T-helper 17 cell (primary cell): Measurements from ENCODE around the gene PLCB4. TPM values are rescaled to one million over a fixed set of nuclear protein-coding genes. Genes with fewer than 3 reads are reported as not detected.

Source experiments
- ATAC-seq: fragments of 150-1000 bp; cut with Tn5 transposase; 2 replicates; pipeline ENCODE4 v1.10.0; 2021; ENCODE audit warnings: mild to moderate bottlenecking, moderate library complexity
- DNase-seq, 3 donors: peaks; one replicate each; pipeline versions ENCODE4 v3.0.0 to v3.0.0-alpha.2; 2020 to 2021
- H3K9me3 ChIP-seq: one replicate; pipeline ENCODE4 v1.7.0; 2013; ENCODE audit warnings: low read length, mild to moderate bottlenecking; ENCODE audit not compliant: control insufficient read depth, poor library complexity, severe bottlenecking
- H3K27ac Mint-ChIP-seq: one replicate; pipeline ENCODE4 v1.8.0; 2022; ENCODE audit warnings: mild to moderate bottlenecking, moderate library complexity, mixed read lengths
- H3K27me3 Mint-ChIP-seq: one replicate; pipeline ENCODE4 v1.8.0; 2022; ENCODE audit warnings: mixed read lengths
- H3K36me3 Mint-ChIP-seq: one replicate; pipeline ENCODE4 v1.8.0; 2022; ENCODE audit warnings: low read depth, mixed read lengths
- H3K4me1 Mint-ChIP-seq: one replicate; pipeline ENCODE4 v1.8.0; 2022; ENCODE audit warnings: mild to moderate bottlenecking, mixed read lengths
- H3K4me3 Mint-ChIP-seq: one replicate; pipeline ENCODE4 v1.8.0; 2022; ENCODE audit warnings: mild to moderate bottlenecking, moderate library complexity, mixed read lengths
- total RNA-seq, 4 donors: library from RNA in 2 of 4; stranded (reverse) in 2 of 4; gene quantifications; one replicate each; pipeline ENCODE4 v1.2.3 and lab custom pipeline; 2022 to 2026

PLCB4 gene
- total RNA-seq, 2 donors from 2014 or later: 0.52 TPM; not detected in 1

DNA sequence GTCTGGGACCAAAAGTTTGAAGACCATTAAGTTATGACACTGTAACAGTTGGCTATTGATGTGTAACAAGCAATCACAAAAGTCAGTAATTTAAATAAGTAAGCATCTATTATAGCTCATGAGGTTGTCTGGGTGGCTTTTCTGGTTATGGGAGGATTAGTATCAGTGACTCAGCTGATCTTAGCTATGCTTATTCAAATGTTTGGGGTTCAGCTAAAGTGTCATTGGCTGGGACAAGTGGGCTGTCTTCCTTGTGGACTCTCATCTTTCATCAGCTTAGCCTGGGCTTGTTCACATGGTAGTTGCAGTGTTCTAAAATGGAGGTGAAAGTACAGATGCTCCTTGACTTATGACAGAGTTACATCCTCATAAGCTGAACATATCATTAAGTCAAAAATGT is 370.9 kb downstream of the PLCB4 start:
- Mint-ChIP-seq H3K27me3 (no peaks in the 10 kb centered on the region), H3K4me1 (no peaks in the 10 kb centered on the region), H3K4me3 (no peak overlapping the region), H3K27ac (no peak overlapping the region), H3K36me3 (no peaks in the 10 kb centered on the region)
- no peaks in the 10 kb centered on the region for H3K9me3 ChIP-seq
- no peak for ATAC-seq
- no peak for DNase-seq

DNA sequence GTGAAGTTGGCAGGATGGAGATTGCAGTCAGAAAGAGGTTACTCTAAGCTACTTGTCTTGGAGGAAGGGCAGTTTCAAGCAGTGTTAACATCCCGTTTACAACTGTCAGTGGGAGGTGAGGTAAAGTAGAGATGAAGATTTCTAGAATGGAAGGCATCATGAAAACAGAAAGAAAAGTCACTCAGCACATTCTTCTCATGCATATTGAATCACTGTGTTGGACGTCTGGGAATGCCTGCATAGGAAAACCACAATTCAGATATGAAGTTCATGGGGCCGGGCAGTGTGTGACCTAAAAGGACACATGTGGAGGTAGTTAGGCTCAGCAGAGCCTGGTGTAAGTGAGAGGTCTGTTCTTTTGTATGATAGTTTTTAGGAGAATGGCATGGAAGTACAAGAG is 372.0 kb downstream of the PLCB4 start:
- no peaks in the 10 kb centered on the region for H3K27me3 Mint-ChIP-seq
- no peaks in the 10 kb centered on the region for H3K9me3 ChIP-seq
- H3K4me1 Mint-ChIP-seq: no peaks in the 10 kb centered on the region
- no peaks in the 10 kb centered on the region for H3K36me3 Mint-ChIP-seq
- no peak for DNase-seq
- H3K27ac Mint-ChIP-seq: no peak overlapping the region
- no peak overlapping the region for H3K4me3 Mint-ChIP-seq
- ATAC-seq: no peak

DNA sequence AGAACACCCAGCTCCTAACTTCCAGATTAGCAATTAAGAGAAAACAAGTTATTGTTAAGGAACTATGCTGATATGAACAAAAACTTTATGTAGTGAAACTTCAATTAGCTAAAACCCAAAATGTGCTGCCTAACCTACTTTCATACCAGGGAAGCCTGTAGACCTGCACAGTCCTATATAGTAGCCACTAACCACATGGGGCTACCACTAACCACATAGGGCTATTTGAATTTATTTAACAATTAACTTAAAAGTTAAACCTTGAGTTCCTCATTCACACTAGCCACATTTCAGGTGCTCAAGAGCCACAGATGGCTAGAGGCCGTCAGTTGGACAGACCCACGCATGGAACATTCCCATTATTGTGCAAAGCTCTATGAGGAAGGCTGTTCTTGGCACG is 373.1 kb downstream of the PLCB4 start:
- no peak overlapping the region for H3K4me3 Mint-ChIP-seq
- H3K27me3 Mint-ChIP-seq: no peaks in the 10 kb centered on the region
- no peaks in the 10 kb centered on the region for H3K36me3 Mint-ChIP-seq

DNA sequence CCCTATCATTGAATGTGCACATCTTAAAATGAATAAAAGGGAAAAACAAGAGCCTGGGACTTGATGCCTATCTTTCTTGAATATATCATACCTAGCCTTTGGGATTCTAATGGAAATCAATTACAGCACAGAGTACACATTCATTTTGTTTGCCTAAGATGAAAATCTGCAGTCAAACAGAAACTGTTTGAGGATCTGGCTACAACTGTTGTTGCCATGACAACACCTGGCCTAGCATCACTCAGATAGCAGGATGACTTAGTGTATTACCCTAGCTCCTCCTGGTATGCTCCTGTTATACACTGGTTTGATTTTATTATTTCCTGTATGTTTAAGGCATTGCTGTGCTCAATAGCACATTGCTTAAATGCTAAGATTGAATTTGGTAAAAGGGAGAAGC is 374.0 kb downstream of the PLCB4 start:
- Mint-ChIP-seq H3K36me3 (no peaks in the 10 kb centered on the region), H3K4me3 (no peak overlapping the region), H3K4me1 (no peaks in the 10 kb centered on the region), H3K27me3 (no peaks in the 10 kb centered on the region), H3K27ac (no peak overlapping the region)
- ATAC-seq (no peak), DNase-seq (no peak)
- no peaks in the 10 kb centered on the region for H3K9me3 ChIP-seq

More for the DNA sequence above, 373.1 kb downstream of the PLCB4 start:
- no peaks in the 10 kb centered on the region for H3K9me3 ChIP-seq
- no peak for ATAC-seq
- Mint-ChIP-seq H3K27ac (no peak overlapping the region), H3K4me1 (no peaks in the 10 kb centered on the region)
- DNase-seq: no peak

DNA sequence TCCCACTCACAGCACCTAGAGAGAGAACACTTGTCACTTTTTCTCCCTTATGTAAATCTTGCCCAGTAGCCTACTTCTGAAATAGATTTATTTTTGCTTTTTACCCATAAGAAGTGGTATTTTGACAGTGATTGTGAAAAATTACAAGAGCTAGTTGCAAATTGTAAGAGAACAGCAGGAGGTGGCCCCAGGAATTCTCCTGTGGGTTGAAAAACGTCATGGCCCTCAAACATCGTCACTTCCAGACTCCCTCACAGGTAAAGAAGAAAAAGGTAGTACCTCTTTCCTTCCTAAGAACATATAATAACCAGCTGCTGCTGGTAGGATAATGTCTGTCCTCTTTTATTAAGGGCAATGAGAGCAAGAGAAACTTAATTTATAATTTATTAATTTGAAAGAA is 376.0 kb downstream of the PLCB4 start:
- no peaks in the 10 kb centered on the region for H3K36me3 Mint-ChIP-seq
- no peak overlapping the region for H3K4me3 Mint-ChIP-seq
- H3K9me3 ChIP-seq: no peaks in the 10 kb centered on the region
- no peak overlapping the region for H3K27ac Mint-ChIP-seq
- H3K4me1 Mint-ChIP-seq: no peaks in the 10 kb centered on the region
- DNase-seq (no peak), ATAC-seq (no peak)
- H3K27me3 Mint-ChIP-seq: no peaks in the 10 kb centered on the region

DNA sequence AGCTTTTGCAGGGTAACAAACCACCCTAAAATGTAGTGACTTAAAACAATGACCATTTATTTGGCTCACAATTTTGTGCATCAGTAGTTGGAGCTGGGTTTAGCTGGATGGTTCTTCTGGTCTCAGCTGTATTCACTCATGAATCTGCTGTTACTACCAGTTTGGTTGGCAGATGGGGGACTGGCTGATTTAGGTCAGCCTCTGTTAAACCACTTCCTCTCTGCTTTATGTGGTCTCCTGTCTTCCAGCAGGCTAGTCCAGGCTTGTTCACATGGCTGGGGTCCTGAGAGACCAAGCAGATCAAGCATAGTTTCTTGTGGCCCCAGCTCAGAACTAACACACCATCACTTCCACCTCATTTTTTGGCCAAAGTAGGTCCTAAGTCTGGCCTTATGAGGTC is 378.3 kb downstream of the PLCB4 start:
- Mint-ChIP-seq H3K27me3 (no peaks in the 10 kb centered on the region), H3K36me3 (no peaks in the 10 kb centered on the region), H3K4me1 (no peaks in the 10 kb centered on the region), H3K27ac (no peak overlapping the region), H3K4me3 (no peak overlapping the region)
- ATAC-seq (no peak), DNase-seq (no peak)
- H3K9me3 ChIP-seq: no peaks in the 10 kb centered on the region

DNA sequence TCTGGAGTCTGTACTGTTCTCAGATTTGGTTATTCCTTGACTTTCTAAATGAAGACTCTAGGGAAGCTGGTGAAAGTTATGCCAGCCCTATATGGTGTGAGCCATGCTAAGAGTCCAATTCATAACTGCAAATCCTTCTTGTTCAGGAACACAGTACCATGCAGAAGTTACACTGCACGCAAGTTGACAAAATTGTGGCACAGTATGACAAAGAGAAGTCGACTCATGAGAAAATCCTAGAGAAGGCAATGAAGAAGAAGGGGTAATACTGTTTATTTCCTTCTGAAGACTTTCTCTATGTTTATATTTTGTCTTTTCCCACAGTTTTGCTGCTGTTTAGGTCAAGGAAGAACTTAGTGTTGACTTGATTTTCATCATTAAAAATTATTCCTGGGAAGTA is 384.3 kb downstream of the PLCB4 start:
- no peaks in the 10 kb centered on the region for H3K9me3 ChIP-seq
- DNase-seq (no peak), ATAC-seq (no peak)
- no peaks in the 10 kb centered on the region for H3K4me1 Mint-ChIP-seq
- H3K27me3 Mint-ChIP-seq: no peaks in the 10 kb centered on the region
- no peak overlapping the region for H3K27ac Mint-ChIP-seq
- no peaks in the 10 kb centered on the region for H3K36me3 Mint-ChIP-seq
- H3K4me3 Mint-ChIP-seq: no peak overlapping the region

DNA sequence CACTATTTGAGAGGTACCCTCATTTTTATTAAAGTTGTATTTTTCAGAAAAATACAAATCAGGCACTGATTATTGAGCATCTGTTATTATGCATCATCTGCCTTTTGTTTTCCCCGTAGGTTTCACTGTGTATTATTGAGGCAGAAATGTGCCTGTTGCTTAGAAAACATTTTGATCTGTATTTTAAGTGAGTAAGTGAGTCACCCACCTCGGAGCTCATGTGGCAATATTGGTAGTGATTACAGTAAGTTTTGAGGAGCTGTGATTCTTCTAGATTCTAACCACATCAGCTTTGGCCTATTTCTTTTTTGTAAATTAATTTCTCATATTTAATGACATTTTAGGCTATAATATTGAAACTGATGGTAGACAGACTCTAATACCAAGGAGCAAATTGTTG is 385.9 kb downstream of the PLCB4 start:
- DNase-seq: no peak
- Mint-ChIP-seq H3K4me1 (no peaks in the 10 kb centered on the region), H3K4me3 (no peak overlapping the region), H3K27me3 (no peaks in the 10 kb centered on the region), H3K27ac (no peak overlapping the region), H3K36me3 (no peaks in the 10 kb centered on the region)
- no peak for ATAC-seq
- no peaks in the 10 kb centered on the region for H3K9me3 ChIP-seq

DNA sequence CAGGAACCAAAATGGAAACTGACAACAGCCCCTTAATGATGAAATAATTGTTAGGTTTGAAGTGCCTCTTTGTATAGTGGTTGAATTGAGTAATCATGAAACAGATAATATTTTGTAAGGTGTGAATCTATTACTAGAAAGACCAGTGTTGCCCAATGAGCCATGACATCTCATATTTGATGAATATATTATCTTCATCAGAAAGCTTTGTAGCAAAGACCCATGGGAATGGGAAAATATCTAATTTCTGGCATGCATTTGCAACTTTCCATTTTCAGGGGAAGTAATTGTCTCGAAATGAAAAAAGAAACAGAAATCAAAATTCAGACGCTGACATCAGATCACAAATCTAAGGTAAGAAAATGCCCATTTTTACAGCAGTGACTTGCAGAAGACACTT is 388.2 kb downstream of the PLCB4 start:
- no peaks in the 10 kb centered on the region for H3K27me3 Mint-ChIP-seq
- no peaks in the 10 kb centered on the region for H3K4me1 Mint-ChIP-seq
- no peak for ATAC-seq
- H3K9me3 ChIP-seq: no peaks in the 10 kb centered on the region
- H3K27ac Mint-ChIP-seq: no peak overlapping the region
- H3K4me3 Mint-ChIP-seq: no peak overlapping the region
- DNase-seq: no peak
- no peaks in the 10 kb centered on the region for H3K36me3 Mint-ChIP-seq

DNA sequence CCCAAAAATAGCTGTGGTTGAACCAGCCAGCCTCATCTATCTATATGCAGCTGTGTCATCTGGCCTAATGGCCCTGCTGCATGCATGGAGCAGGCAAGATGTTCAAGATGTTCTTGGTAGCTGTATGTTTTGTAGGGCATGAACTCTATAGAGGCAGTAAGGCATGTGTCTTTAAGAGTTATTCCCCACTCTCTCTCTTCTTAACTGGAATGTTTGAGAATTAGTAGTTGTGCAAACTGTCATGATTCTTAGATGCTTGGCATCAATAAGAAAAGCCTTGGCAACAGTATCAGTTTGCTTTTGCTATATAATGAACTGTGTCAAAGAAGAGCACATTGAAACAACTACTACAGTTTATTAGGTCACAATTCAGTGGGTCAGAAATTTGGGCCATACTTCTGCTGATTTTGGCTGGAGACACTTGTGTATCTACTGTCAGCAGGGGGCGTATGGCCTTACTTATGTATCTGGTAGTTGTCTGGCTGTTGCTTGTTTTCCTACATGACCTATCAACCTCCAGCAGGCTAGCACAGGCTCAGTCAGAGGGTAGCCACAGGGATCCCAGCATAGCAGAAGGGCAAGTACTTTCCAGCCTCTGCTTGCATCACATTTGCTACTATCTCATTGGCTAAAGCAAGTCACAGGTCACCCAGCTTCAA is 389.4 kb downstream of the PLCB4 start:
- no peak for DNase-seq
- no peak overlapping the region for H3K4me3 Mint-ChIP-seq
- no peak overlapping the region for H3K27ac Mint-ChIP-seq
- no peak for ATAC-seq
- H3K9me3 ChIP-seq: no peaks in the 10 kb centered on the region
- no peaks in the 10 kb centered on the region for H3K4me1 Mint-ChIP-seq
- no peaks in the 10 kb centered on the region for H3K36me3 Mint-ChIP-seq
- H3K27me3 Mint-ChIP-seq: no peaks in the 10 kb centered on the region

DNA sequence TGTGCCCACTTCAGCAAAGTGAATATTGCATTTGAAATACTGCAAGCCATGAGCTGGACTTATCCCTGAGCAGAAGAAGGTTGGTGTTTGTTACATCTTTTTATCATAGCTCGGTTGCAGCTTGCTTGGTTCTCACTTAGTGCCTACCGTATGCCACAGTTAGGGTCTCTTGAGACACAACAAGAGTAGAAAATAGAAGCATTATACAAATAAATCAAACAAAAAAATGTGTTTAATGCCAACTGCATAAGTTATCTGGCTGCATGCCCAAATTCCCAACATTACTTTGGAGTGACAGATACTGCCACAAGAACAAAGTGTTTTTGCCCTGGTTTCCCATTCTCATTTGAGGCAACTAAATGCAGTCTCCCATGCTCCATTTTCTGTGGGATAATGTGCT is 391.6 kb downstream of the PLCB4 start:
- ATAC-seq (no peak), DNase-seq (no peak)
- Mint-ChIP-seq H3K4me3 (no peak overlapping the region), H3K27ac (no peak overlapping the region), H3K27me3 (no peaks in the 10 kb centered on the region), H3K4me1 (no peaks in the 10 kb centered on the region), H3K36me3 (no peaks in the 10 kb centered on the region)
- no peaks in the 10 kb centered on the region for H3K9me3 ChIP-seq

DNA sequence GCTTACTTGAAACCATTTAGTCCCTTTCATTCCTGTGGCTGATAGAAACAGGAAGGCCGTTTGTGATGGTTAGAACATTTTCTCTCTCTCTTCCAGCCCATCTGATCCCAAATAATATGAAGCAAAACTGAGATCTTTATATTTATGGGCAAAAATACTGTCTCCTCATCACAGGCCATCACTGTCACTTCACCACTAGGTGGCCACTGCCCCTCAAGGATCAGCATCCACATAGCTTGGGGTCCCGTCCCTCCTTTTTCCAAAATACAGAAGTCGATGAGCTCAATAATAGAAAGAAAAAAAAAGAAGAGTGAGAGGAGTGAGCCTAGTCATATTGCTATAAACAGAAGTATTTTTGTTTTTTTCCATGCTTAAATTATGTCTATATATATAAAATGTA is 399.1 kb downstream of the PLCB4 start:
- no peaks in the 10 kb centered on the region for H3K9me3 ChIP-seq
- DNase-seq (no peak), ATAC-seq (no peak)
- no peak overlapping the region for H3K27ac Mint-ChIP-seq
- H3K4me3 Mint-ChIP-seq: no peak overlapping the region
- no peaks in the 10 kb centered on the region for H3K4me1 Mint-ChIP-seq
- H3K36me3 Mint-ChIP-seq: no peaks in the 10 kb centered on the region
- H3K27me3 Mint-ChIP-seq: no peaks in the 10 kb centered on the region

DNA sequence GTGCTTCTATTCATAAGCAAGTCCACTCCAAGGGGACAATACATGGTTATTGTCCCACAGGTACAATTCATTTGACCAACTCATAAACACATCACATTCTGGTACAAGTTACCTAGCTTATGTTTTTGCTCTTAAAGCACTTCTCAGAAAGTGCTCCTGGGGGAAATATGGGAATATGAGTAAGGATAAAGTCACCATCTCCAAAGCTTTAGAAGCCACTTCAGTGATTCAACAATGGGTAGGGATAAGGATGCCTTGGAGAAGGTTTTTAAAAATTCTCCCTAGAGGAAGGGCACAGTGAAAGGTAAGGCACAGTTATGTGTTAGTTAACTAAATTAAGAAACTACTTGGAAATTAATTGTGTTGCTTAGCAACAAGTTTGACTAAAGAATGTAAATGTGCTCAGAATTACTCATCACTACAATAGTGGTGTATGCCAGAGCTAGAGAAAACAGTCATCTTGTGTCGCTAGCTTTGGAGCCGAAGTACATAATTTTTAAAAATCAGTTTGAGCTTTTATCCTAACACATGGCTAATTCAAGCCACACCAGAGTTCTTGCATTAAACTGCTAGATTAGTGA is 406.0 kb downstream of the PLCB4 start:
- Mint-ChIP-seq H3K27me3 (no peaks in the 10 kb centered on the region), H3K4me3 (no peak overlapping the region), H3K27ac (no peak overlapping the region), H3K4me1 (no peaks in the 10 kb centered on the region), H3K36me3 (no peaks in the 10 kb centered on the region)
- DNase-seq: no peak
- H3K9me3 ChIP-seq: no peaks in the 10 kb centered on the region
- no peak for ATAC-seq

DNA sequence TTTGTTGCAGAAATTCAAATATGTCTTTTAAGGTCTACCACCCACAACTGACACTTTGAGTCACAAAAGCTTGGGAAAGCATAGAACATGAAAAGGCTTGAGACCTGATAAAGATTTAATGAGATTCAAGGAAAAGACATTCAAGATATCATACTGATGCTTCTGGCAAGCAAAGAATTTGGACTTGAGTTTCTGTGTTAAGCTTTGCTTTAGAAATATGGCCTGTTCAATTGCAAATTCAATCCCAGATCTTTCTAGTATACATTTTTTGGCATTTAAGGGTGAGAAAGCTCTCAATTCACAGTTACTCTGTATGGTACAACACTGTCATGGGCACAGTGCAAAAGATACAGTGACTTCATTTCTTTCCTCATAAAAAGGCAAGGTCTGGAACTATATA is 406.6 kb downstream of the PLCB4 start:
- H3K27me3 Mint-ChIP-seq: no peaks in the 10 kb centered on the region
- no peak for DNase-seq
- no peaks in the 10 kb centered on the region for H3K36me3 Mint-ChIP-seq
- no peak overlapping the region for H3K27ac Mint-ChIP-seq
- no peaks in the 10 kb centered on the region for H3K9me3 ChIP-seq
- H3K4me1 Mint-ChIP-seq: no peaks in the 10 kb centered on the region
- H3K4me3 Mint-ChIP-seq: no peak overlapping the region
- ATAC-seq: no peak
